GM15510 (cell line): ENCODE results near the gene SPRED1.

ENCODE experiments used
- POLR2A ChIP-seq: IDR thresholded peaks from 3 replicates; pipeline ENCODE4 v1.6.1; 2011; ENCODE audit warnings: borderline replicate concordance; ENCODE audit not compliant: insufficient read length; ENCODE audit errors: extremely low read depth

The SPRED1 gene

GRCh38 chr15:38226608-38227266 is 25.9 kb upstream of the SPRED1 start:
- TF ChIP-seq POLR2A: no peak

- no peak for TF ChIP-seq POLR2A
These were observed 24.7 kb upstream of the SPRED1 start for GRCh38 chr15:38227941-38228340.

- TF ChIP-seq POLR2A: no peak
These were observed 24.0 kb upstream of the SPRED1 start for GRCh38 chr15:38228618-38229017.

GRCh38 chr15:38229705-38230310 is 22.8 kb upstream of the SPRED1 start:
- TF ChIP-seq POLR2A: no peak

GRCh38 chr15:38231436-38231835 is 21.2 kb upstream of the SPRED1 start:
- no peak for TF ChIP-seq POLR2A

GRCh38 chr15:38238311-38238710 is 14.3 kb upstream of the SPRED1 start:
- no peak for TF ChIP-seq POLR2A

GRCh38 chr15:38242055-38242454 is 10.6 kb upstream of the SPRED1 start:
- TF ChIP-seq POLR2A: no peak

GRCh38 chr15:38243278-38244055 is 9.2 kb upstream of the SPRED1 start:
- no peak for TF ChIP-seq POLR2A

- no peak for TF ChIP-seq POLR2A
These were observed 5.3 kb upstream of the SPRED1 start for GRCh38 chr15:38247336-38247735.

- TF ChIP-seq POLR2A: no peak
These were observed 730 bp downstream of the SPRED1 start for GRCh38 chr15:38253351-38253781.

- TF ChIP-seq POLR2A: no peak
These were observed 1.6 kb downstream of the SPRED1 start for GRCh38 chr15:38254051-38254883.

- TF ChIP-seq POLR2A: no peak
These were observed 3.1 kb downstream of the SPRED1 start for GRCh38 chr15:38255690-38256089.

- TF ChIP-seq POLR2A: no peak
These were observed 5.0 kb downstream of the SPRED1 start for GRCh38 chr15:38257676-38258075.

GRCh38 chr15:38259134-38259533 is 6.5 kb downstream of the SPRED1 start:
- no peak for TF ChIP-seq POLR2A

- no peak for TF ChIP-seq POLR2A
These were observed 7.4 kb downstream of the SPRED1 start for GRCh38 chr15:38260077-38260476.
